HG03442 (cell line): ENCODE results near the gene ACTN1.
"Not testable (repeated sequence)": the region's sequence is repeated elsewhere in the genome, so short reads cannot be mapped to it uniquely, and the experiment has no call there.

Source experiments
- ATAC-seq: cut with Tn5 transposase; IDR thresholded peaks from one replicate; pipeline ENCODE4 v1.9.1; 2021; ENCODE audit warnings: mild to moderate bottlenecking, moderate library complexity; ENCODE audit not compliant: unreplicated experiment

Gene ACTN1

DNA sequence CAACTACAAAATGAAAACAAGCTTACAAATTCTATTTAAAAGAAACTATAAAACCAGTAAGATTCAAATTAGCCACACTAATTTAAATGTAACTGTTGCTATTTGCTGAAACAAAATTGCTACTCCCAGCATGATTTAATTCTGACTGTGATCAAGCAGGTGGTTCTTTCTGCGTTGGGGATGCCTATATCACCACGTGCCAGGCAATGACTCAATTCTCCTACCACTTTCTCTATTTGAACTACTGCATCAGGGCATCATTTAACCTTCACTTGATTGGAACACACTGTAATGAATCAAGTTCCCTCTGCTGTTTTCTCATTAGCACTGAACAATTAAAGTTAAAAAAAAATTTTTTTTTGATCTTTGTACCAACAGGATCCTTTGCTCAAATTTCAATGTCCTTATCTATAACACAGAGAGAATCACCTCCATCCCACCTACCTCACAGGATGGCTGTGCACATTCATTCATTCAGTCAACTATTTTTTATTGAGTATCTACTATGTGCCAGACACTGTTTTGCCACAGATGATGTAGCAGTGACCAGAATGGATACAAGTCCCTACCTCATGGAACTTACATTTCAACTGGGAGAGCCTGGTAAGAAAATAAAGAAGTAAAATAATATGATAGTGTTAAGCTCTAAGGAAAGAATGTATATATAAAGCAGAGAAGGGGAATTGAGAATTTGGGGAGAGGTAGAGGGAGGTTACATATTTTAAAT is 8.0 kb upstream of the ACTN1 start:
- no peak for ATAC-seq

DNA sequence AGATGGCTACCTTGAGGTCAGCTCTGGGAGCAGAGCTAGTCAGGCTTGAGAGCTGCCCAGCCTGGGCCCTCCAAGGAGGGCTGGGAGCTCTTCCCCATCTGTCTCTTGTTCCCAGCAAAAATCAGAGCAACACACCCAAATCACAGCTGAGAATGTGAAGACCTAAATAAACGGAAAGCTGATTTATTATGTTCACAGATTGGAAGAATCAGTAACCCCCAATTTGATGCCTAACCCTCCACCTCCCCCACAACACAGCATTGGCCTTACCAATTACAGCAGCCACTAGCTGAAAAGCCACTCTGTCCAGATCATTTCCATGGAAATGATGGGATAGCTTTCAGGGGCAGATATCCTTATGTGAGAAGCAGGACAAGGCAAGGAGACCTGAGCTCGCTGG is 7.1 kb upstream of the ACTN1 start:
- no peak for ATAC-seq

DNA sequence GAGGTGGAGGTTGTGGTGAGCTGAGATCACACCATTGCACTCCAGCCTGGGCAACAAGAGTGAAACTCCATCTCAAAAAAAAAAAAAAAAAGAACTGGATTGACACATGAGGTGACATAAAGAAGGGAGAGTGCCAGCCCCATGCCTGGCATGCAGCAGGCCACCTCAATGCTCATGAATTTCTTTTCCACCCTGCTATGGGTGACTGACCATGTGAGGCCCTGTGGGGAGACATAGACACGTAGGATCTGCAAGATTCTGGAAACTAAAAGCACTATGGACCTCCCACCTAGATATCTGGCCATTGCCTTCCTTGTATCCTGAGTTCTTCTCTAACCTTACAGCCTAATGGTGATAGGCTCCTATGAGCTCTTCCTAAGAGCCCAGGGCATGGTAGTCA is 5.6 kb upstream of the ACTN1 start:
- ATAC-seq = no peak

GRCh38 chr14:68983191-68983590 is 4.1 kb upstream of the ACTN1 start:
- no peak for ATAC-seq

DNA sequence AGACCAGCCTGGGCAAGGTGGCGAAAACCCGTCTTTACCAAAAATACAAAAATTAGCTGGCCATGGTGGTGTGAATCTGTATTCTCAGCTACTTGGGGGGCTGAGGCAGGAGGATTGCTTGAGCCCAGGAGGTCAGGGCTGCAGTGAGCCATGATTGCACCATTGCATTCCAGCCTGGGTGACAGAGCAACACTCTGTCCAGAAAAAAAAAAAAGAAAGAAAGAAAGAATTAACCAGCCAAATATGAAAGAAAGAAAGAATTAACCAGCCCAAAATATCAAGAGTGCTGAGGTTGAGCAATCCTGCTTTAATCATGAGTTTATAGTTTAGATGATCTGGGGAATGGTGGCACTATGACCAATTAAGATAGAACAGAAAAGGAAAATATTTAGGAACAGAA is 3.5 kb upstream of the ACTN1 start:
- no peak for ATAC-seq

DNA sequence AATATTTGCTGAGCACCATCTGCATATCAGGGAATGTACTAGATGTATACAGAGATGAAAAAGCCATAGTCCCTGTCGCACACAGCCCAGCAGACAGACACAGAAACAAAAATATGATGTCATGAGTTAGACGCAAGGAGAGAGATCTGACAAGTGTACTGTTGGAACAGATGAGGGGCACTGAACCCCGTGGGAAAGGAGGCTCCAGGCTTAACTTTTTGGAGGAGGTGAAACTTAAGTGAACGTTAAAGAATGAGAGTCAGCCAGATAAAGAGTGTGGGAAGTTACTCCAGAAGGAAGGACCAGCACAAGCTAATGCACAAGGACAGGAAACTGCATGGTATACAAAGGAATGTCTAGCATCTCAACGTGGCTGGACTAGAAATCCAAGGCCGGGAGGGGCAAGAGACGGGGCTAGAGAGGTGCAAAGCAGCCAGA is 2.5 kb upstream of the ACTN1 start:
- ATAC-seq = no peak

- ATAC-seq = no peak
Observed at GRCh38 chr14:68981139-68981538, 2.0 kb upstream of the ACTN1 start.

- ATAC-seq = no peak
Observed at GRCh38 chr14:68979722-68980451, 785 bp upstream of the ACTN1 start.

DNA sequence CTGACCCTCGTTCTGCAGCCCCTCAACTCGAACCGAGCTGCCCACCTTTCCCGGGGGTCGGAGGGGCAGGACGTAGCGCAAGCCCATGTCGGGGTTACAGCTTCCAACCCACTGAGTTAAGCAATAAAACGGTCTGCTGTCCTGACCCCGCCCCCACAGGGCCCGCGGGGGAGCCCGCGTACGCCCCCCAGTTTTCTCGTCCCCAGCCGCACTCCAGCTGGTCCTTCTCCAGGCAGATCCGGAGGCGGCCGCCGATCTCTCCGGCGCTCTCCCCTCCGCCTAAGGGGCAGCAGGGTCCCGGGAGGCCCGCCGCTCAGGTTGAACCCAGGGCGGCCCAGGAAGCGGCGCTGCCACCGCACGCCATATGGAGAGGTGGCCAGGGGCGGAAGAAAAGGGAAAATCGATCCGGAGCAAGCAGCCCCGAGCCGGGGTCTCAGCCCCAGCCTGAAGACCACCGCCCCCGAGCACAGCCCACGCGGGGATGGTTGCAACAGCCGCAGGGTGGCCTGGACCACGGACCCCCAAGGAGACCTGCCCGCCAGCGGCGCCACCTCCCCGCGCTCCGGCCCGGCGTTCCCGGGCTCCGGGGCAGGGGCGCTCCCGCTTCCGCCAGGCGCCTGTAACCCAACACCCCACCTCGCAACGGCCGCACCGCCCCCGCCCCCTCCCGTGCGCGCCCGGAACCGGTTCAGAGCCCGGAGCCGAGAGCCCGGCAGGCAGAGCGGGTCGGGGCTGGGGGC is 760 bp downstream of the ACTN1 start:
- ATAC-seq = no peak

- no peak for ATAC-seq
Observed at GRCh38 chr14:68977718-68978171, 1.4 kb downstream of the ACTN1 start.

DNA sequence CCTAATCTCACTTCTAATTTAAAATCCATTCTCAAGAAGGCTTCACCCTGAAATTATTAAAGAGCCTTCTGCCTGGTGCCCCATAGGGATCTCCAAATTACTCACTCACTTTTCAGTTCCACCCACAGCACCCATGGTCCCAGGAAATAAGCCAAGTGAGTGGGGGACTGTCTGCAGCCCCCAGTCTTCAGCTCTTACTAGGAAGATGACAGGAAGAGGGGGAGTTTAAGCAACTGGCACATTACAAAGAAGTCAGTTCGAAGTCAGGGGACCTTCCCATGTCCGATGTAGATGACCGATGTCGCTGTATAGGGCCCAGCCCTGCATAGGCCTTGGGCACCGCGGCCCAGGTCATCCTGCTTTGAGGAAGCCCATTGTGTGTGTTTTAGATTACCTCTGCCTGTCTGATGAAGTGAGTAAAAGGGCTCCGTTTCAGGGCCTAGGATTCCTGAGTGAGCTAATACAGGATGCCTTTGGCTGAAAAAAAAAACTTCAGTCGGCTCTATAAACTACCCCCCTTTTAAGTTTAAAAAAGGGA is 1.9 kb downstream of the ACTN1 start:
- ATAC-seq = no peak

- no peak for ATAC-seq
Observed at GRCh38 chr14:68976160-68977067, 2.7 kb downstream of the ACTN1 start.

DNA sequence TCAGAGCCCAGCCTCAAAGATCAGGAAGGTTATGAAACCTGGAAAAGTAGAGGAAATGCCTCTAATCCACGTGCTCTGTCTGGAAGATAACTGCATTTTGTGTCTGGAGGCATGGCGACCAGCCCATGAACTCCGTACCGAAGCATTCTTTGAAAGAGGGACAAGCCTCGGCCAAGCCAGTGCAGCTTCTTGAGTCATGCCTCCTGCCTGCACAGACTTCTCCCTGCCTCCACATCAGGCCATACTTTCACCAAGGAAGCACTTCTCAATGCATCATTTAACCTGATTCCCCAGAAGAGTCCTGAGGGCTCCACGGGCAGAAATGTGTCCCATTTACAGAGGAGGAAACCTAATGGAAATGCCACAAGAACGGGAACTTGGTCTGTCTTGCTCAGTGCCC is 3.4 kb downstream of the ACTN1 start:
- no peak for ATAC-seq

DNA sequence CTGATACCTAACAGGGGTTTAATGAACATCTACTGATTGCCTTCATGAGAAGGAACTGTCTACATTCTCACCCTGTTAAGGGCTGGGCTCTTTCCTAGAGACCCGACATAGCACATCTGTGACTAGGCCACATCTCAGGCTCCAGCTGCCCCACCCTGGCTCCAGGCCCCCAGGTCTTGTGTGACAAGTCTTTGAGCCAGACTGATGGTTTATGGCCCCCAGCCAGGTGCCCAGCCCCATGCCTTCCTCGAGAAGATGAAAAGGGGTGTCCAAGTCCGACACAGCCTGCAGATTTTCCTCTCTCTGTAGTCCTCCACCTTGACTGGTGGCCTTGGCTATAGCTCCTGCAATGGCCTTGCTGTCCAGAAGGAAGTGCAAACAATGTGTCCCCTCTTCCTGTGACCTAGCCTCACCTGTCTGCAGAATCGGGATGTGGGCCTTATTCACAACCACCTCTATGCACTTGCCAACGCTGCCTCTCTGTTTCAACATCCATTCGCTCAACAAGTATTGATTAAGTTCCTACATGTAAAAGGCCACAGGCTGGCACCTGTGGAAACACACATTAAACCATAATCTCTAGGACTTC is 4.2 kb downstream of the ACTN1 start:
- no peak for ATAC-seq

- ATAC-seq = no peak
Observed at GRCh38 chr14:68973639-68974038, 5.5 kb downstream of the ACTN1 start.

- not testable (repeated sequence) for ATAC-seq
Observed at GRCh38 chr14:68973219-68973565, 5.9 kb downstream of the ACTN1 start.

GRCh38 chr14:68972507-68973218 is 6.4 kb downstream of the ACTN1 start:
- ATAC-seq = no peak

GRCh38 chr14:68971411-68972035 is 7.6 kb downstream of the ACTN1 start:
- no peak for ATAC-seq

DNA sequence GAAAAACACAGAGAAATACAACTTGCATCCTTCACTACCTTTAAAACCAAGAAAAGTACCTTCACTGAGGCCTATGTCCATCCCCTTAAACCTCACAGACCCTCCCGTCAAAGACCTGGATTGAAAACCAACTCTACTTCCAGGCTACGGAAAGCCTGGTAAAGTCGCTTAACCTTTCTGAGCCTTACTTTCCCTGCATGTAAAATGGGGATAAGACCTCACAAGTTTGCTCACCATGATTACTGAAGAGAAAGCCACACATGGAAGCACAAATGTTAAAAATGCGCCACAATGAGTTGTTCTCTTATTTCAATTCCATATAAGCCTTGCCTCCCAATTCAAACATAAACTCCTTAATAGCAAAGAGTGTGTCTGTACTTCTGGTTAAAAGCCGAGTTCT is 8.4 kb downstream of the ACTN1 start:
- no peak for ATAC-seq
